ENCODE results near the gene LZIC.

LZIC gene

GRCh38 chr1:9910423-9911178, 32.6 kb downstream of the LZIC start:
- peak; percentile 98 for DNase-seq (ENCODE audit: low spot score)

GRCh38 chr1:9910076-9910422, 33.1 kb downstream of the LZIC start, which contains the start of gene CTNNBIP1:
Gene CTNNBIP1 (minus strand): TSS chr1:9910269. CDS start chr1:9872064, 38,205 bp downstream.
- no peak for DNase-seq (ENCODE audit: low spot score)

DNA sequence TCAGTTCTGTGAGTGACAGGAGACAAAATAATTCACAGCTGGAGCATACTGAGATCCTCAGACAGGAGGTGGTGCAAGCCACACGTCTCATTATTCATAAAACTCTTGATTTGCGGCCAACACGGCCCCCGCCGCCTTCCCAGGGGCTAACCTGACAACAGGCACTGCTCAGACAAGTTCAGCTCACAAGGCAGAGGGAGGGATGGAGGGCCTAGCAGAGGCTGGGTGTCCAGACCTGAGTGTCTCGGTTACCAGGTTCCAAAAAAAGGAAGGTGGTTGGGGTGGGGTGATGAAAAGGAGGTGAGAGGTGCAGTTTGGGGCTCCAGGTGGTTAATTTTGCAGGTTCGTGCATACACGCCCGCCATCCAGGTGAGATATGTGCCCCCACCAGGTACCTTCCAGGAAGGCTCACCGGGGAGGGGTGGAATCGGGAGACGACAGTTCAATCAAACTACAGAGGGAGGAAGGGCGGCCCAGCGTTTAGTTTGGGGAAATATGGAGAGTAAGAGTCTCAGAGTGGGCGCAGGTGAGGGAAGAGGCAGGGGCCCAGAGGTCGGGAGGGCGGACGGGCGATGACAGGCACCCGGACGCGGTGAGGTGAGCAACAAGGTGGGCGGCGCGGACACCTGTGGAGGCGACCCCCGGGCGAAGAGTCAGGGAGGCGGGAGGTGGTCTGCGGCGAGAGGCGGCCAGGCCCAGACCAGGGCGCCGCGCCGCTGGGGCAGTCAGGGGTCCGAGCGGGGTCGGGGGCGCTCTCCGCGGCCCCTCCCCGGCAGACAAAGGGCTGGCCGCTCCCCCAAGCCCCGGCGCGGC, 33.8 kb downstream of the LZIC start:
- no peak for DNase-seq (ENCODE audit: low spot score)

DNA sequence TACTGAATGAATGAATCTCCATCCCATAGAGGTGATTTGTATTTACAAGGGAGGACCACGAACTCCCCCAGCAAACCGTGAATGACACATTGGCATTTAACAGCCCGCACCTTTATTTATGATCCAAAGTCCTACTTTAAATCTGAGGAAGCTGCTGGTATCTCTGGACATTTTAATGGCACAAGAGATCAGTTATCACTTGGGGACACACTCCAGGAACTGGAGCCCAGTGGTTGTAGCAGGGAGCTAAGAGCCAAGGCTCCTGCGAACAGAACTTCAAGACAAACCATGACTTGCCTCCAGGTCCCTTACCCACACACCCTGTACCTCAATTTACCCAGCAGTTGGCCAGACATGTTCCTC, 34.3 kb downstream of the LZIC start:
- DNase-seq (ENCODE audit: low spot score) = no peak

GRCh38 chr1:9907441-9907840, 35.8 kb downstream of the LZIC start:
- DNase-seq (ENCODE audit: low spot score) = no peak

DNA sequence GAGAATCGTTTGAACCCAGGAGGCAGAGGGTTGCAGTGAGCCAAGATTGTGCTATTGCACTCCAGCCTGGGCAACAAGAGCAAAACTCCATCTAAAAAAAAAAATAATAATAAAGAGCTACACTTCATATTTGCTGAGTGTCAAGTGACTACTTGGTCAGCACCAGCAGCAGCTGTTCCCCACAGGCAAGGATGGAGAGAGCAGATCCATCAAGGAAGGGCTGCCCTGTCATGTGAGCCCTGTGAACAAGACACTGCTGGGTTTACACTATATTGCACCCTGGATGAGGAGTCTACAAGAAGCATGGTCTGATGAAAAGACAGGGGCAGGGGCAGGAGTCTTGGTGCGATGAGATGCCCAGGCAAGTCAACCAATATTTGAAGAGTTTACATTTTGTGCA, 36.7 kb downstream of the LZIC start:
- no peak for DNase-seq (ENCODE audit: low spot score)

DNA sequence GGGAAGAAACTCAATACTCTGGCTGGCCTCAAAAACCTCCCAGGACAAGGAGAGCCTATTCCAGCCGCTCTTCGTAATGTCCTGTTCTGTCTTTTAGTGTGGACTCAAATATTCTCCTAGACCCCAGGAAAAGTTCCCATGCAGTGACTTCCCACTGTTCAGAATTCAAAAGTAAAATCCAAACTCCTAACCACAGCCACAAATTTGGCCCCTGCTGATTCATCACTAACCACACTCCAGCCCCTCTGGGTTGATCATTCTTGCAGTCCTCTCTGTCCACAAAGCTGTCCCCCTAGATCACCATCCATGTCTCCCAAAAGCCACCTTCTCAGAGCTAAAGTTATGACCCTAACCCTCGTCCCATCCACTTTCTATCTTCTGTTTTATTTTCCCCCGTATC, 38.2 kb downstream of the LZIC start:
- DNase-seq (ENCODE audit: low spot score) = no peak

DNA sequence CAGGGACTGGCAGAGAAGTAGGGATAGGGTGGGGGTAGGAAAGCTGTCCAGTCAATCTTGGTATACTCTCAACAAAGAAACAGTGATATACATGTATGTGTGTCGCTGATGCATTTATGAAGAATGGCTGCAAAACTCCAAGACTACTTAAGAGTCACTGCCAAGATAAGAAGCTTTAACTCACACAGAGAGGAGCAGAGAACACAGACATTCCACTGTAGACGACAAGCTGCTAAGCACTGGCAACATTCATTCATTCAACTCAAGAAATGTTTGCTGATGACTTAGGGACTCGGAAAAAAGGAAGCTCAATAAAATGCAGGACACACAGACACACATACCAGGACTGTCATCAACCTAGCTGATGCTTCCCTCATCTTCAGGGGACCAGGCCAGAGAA, 38.6 kb downstream of the LZIC start:
- DNase-seq (ENCODE audit: low spot score) = no peak

DNA sequence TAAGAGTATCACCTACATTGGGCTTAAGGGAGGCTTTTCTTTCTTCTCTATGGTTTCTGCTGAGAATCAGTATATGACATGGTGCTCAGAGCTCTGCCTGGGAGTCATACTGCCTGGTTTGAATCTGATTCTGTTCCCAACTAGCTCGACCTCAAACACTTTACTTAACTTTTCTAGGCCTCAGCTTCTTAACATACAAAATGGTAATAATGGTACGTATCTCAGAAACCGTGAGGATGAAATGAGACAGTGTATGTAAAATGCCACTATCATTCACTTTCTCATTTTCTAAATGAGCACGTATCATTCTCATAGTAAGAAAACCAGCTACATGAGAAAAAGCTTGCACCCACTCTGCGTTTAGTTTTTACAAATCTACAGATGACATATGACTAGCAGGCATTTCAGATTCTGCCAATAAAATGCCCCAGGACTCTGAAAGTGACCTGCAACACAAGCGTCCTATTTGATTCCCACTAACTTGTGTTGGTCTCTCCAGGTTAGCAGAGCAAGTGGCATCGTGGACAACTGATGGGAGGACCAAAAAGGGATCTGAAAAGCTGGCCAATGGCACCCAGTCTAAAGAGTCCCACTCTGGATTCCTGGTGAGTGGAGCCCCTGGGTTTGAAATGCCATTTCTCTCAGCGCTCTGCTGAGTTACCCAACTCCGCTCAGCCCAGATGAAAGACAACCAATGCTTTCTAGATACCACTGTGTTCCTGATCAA, 39.2 kb downstream of the LZIC start:
- DNase-seq (ENCODE audit: low spot score) = no peak

GRCh38 chr1:9902060-9902452, 41.1 kb downstream of the LZIC start:
- DNase-seq (ENCODE audit: low spot score) = no peak

DNA sequence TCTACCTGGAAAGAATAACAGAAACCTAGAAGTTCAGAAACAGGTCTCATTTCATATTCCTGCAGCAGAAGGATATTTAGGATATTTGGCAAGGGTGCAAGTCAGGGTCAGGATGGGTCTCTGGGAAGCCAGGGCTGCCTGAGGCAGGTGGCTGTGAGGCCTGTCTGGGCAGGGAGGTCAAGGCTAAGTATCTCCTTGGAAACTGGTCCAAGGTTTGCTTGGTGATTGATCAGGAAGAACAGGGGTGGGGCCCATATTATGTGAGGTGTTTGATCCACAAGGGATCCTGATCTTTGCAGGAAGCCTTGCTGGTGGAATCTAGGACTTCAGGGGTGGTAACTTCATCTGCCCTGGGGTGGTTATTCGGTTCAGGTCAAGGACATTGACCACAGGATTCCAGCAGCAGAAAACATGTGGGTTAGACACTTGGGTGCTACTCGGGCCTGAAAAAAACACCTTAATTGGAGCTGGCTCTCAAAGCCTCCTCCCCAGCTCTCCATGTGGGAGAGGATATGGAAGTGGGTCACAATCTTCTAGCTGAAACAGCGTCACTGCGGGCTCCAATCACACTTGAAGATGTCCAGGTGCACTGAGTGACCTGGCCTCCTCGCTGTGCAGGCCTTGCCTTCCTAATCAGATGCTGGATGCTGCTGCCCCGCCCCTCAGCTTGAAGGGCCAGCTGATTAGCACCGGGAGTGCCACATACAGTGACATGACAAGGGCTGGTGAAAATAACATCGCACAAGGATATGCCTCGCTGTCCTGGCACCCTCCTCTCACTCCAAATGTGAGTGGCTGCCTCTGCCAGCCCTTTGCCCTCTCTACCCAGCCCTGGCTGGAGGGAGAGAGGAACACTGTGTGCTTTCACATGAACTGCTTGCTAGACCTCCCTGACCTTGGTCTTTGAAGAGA, 41.8 kb downstream of the LZIC start:
- DNase-seq (ENCODE audit: low spot score) = no peak

DNA sequence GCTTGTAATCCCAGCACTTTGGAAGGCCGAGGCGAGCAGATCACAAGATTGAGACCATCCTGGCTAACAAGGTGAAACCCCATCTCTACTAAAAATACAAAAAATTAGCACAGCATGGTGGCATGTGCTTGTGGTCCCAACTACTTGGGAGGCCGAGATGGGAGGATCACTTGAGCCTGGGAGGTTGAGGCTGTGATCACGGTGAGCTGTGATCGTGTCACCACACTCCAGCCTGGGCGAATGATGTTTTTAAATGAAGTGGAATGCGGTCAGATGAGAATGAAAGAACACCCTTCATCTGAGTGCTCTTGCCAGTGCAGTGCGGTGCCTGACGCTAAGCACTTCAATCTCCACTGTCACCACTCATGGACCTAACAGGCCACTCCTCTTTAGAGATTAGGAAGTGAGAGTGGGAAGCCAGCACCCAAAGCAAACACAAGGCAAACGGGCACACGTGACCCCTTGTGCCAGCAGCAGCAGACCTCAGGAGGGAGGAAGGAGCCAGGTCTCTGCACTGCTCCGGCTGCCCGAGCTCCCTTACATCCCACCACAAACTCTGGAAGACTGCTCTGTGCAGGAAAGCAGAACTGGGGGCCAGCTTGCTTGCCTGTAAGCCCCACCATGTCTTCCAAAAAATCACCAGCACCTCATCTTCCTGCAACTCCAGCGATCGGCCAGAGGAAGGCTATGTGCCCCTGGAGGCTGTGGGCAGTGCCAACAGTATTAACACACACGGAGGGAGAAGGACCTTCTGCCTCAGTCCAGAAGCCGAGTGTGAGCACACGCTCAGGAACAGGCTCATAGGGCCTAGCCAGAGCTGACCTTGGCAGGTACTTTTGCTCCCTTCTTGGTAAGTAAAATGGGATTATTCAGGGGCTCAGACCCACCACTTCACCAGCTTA, 42.8 kb downstream of the LZIC start:
- no peak for DNase-seq (ENCODE audit: low spot score)

- DNase-seq (ENCODE audit: low spot score) = no peak
These were observed 49.1 kb downstream of the LZIC start for GRCh38 chr1:9894115-9894514.

- peak; percentile 62 for DNase-seq (ENCODE audit: low spot score)
These were observed 50.3 kb downstream of the LZIC start for GRCh38 chr1:9892563-9893528.

DNA sequence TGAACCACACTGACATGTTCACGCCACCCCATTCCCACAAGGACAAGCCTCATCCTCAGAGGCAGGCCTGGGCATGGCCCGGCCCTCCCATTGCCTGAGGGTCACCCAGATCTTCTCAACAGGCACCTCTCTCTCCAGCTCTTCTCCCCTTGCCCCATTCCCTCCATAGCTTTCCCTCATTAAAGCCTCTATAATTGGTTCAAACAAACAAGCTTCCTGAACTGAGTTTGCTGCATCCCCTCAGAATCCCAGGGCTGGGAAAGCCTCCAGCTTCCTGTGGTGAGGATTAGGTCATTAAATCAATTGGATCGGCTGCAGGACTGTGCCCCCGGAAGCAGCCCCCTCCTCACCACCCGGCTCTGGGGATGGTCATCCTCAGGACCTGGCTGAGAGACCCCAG, 52.0 kb downstream of the LZIC start:
- no peak for DNase-seq (ENCODE audit: low spot score)

DNA sequence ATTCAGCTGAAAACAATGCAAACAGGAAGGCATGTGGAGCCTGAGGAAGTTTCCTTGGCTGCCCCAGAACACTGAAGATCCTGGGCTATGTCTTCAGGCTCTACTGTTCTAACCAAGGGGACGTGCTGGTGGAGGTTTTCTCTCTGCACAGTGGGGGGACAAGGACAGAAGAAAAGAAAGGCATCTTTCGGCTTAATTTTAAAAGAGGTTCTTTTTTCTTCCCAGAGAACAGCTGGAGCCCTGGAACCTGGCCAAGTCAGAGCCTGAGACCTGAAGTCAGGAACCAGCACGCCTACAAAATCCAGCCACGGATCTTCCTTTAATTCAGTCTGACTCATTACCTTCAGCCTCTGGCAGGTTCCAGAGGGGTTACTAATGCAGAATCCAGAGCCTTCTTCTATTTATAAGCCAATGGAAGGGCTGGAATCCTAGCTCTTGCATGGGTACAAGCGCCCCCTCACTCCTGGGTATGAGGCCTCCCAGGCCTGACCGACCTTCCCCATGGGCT, 52.9 kb downstream of the LZIC start:
- DNase-seq (ENCODE audit: low spot score) = peak; percentile 83

GRCh38 chr1:9889411-9889810, 53.8 kb downstream of the LZIC start:
- DNase-seq (ENCODE audit: low spot score) = no peak

- DNase-seq (ENCODE audit: low spot score) = no peak
These were observed 54.3 kb downstream of the LZIC start for GRCh38 chr1:9888886-9889285.

DNA sequence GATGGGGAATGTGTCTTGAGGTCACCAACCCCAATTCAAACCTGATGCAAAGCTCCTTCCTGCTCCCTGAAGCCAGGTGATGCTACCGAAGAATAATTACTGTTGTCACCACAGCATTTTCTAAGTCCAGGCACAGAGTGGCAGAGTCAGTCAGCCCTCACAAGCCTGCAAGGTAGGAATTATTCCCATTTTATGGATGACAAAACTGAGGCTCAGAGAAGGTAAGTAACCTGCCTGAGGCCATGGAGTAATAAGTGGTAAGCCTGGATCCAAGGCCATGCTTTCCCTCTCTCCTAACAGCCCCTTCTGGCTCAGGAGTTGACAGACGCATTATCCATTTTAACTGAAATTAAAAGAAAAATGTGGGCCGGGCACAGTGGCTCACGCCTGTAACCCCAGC, 56.1 kb downstream of the LZIC start:
- DNase-seq (ENCODE audit: low spot score) = no peak
